GM18502 (cell line): ENCODE measurements around the gene AMN.

Source experiments
- ATAC-seq: cut with Tn5 transposase; IDR thresholded peaks from one replicate; pipeline ENCODE4 v1.9.1; 2021; ENCODE audit warnings: mild to moderate bottlenecking; ENCODE audit not compliant: unreplicated experiment, poor library complexity

AMN gene

GRCh38 chr14:102962111-102962627, 39.7 kb downstream of the AMN start:
- no peak for ATAC-seq

DNA sequence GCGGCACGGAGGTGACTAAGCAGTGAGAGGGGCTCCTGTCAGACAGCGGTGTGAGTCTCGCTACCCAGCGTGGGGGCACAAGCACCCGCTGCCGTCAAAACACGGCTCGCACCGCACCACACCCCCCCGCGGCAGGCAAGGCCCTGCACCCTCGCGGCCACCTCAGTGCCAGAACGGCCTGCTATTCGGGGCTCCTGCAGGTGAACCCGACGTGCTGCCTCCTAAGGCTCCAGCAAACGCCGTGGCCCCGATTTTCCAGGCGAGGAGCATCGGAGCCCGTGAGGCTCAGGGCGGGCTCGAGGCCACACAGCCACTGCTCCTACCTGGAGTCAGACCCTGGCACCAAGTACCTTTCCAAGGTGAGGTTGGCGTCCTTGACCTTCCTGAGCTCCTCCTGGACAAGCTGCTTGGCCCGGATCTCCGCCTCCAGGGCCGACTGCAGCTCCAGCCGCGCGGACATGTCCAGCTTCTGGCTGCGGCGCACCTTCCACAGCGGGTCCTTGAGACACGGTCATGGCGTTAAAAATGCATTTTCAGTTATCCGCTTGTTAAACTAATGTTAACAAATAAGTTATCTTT, 41.8 kb downstream of the AMN start:
- no peak for ATAC-seq

- ATAC-seq, result no peak
Observed at GRCh38 chr14:102965282-102965681, 42.8 kb downstream of the AMN start.

GRCh38 chr14:102965971-102966655, 43.6 kb downstream of the AMN start:
- no peak for ATAC-seq

- ATAC-seq, result no peak
Observed at GRCh38 chr14:102966681-102967505, 44.4 kb downstream of the AMN start.

DNA sequence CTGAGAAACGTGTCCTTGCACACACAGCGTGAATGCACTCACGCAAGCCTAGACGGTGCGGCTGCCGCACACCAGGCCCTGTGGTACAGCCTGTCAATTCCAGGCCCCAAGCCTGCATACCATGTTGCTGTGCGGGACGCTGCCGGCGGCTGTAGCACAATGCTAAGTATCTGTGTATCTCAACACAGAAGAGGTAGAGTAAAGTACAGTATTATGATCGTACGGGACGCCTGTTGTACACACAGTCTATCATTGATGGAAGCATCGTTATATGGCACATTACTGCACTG, 45.0 kb downstream of the AMN start:
- no peak for ATAC-seq

DNA sequence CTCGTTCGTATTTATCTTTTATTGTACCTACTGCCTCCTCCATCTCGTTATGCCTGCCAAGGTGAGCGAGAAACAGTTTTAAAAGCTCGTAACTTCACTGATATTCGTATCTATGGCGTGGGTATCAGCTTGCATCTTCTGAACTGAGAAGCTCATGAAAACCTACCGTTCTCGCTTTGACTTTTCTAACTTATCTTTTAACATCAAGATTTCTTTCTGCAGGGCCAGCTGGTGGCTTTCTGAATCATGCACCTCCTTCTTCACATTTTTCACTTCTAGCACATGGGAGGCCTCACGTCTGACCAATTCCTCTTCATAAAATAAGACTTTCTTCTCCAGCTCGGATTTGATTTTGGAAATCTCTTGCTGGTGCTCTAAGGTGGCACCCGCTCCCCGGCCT, 45.8 kb downstream of the AMN start:
- no peak for ATAC-seq

DNA sequence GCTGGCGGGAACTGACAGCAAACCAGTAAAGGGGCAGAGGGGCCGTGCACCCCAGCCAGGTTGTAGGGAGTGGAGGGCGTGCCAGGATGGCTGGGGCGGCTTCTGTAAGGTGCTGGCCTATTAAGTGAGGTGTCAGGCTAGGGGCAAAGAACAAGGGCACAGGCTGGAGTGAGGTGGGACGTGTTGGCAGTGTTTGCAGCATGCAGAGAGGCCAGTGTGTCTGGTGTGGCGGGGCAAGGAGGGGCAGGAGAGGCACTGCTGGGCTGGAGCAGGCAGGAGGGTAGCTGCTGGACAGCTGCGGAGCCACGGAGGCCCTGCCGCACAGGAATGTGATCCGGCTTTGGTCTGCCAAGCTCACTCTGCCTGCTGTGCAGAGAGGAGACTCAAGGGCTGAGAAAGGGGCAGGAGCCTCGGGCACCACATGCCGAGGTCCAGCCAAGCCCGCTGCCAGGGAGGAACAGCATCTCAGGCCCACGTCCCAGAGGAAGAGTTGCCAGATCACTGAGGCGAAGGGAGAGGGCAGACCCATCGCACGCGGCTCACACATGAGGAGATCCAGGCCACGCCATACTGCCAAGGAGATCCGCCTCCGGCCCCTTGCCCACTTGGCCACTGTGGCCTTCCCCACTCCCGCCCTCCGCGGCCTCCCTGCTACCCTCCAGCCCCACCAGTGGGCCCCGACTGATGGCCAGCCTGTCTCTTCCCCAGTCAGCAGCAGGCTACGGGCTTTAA, 46.8 kb downstream of the AMN start:
- no peak for ATAC-seq

GRCh38 chr14:102969901-102970300, 47.4 kb downstream of the AMN start:
- ATAC-seq, result no peak

DNA sequence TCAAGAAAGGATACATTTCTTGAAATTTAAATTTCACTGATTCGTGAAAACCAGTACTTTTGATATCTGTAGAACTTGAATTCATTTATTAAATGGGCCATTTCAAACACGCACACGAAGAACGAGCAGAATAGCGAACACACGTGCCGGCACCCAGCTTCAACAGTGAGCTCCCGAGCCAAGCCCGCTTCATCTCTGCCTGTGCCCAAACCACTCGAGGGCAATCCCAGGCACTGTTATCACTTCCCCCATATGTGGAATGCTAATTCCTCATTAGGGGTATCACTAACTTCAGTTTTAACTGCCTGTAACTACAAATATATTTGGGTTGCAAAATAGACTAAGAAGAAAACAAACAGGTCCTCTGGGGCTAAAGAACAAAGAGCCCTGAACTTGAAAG, 48.0 kb downstream of the AMN start:
- ATAC-seq, result no peak

DNA sequence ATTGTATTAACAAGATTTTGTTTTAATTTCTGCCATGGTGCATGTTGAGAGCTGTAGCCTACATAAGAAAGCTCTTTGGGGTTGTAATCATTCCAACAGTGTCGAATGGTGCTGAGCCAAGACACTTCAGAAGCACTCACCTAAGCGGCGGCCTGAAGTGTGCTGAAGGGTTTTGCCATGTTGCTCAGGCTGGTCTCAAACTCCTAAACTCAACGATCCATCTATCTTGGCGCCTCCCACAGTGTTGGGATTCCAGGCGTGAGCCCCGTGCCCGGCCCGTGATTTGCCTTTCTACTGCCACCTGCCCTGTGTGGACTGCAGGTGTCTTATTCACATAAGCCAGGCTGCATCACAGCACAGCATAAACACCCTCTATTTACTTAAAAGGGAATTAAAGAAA, 48.9 kb downstream of the AMN start:
- no peak for ATAC-seq

DNA sequence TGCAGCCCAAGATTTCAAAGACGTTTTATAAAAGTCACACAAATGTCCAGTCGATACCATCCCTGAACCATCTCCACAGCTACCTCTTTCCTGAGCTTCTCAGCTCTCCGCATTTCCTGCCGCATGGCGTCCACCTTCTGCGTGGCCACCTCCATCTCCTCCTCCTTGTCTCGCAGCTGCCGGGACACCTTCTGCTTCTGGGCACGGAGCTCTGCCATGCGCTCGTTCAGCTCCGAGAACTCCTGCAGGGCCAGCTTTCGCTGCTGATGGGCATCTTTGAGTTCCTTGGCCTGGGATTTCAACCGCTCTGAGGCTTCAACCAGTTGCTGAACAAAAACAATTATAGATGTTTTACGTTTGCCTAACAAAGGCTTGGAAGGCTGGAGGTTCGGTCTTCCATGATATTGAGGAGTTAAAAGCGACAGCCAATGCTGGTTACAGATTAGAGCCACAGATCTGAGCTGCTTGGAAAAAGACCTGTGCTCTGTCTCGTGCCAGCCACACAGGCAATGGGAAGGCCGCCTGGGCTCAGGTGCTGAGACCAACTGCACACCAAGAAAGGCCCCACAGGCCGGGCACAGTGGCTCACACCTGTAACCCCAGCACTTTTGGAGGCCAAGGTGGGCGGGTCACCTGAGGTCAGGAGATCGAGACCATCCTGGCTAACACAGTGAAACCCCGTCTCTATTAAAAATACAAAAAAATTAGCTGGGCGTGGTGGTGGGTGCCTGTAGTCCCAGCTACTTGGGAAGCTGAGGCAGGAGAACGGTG, 49.6 kb downstream of the AMN start:
- ATAC-seq, result no peak

DNA sequence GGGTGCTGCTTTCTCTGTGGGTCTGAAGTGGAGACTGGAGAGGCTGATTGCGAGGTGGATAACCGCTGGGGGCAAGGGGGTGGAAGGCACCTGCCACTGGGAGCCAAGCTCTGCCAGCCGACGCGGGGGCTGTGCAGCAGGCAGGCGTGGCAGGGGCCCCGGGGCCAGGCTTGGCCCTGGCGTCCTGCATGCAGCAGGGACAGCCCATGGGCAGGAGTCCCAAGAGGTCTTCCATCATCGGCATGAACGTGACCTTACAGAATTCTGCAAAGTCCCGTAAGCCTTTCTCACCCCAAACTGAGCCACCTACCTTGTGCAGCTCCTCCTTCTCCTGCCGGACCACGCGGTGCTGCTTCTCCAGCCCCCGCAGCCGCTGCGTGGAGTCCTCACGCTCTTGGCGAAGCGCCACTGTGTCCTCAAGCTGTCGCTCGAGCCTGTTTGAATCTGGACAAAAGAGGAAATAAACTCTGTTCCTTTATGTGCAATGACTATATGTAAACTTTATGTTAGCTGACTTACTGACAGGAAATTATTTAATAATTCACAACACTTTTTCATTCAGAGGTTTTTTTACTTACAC, 51.3 kb downstream of the AMN start:
- ATAC-seq, result no peak

DNA sequence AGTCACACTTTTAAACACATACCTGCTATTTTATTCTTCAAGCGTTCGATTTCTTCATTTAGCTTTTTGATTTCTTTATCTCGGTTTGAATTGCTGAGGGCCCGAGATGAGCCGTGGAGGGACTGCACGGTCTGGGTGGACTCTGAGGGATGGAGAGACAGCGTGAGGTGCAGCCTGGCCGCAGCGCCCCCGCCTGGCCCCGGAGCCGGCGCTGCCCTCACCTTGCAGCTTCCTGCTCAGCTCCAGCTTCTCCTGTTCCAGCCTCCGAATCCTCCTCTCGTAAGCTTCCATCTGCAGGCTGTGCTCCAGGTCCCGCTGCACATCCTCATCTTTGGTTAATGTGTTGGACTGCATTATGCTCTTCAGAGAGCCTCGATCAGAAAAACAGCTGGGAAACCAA, 53.2 kb downstream of the AMN start:
- no peak for ATAC-seq

DNA sequence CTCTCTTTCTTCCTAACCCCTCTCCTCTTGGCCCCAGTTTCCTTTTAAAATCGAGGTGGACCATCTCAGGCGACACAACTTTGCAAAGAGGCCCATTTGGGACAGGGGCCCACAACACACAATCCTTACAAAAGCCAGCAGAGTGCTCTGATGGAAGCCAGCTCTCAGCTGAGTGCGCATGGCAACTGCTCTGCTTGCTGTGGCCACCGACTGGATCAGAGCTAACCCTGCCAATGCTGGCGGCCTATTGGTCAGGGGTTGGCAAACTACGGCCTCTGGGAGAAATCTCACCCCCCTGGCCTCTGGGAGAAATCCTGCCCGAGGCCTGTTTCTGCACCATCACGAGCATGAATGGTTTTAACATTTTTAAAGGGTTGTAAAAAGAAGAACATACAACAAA, 55.0 kb downstream of the AMN start:
- no peak for ATAC-seq

- ATAC-seq, result no peak
Observed at GRCh38 chr14:102979406-102979805, 56.9 kb downstream of the AMN start.

GRCh38 chr14:102980409-102980810, 57.9 kb downstream of the AMN start:
- no peak for ATAC-seq
